Spleen (tissue), 11 donors: ENCODE measurements around the gene SRPK2. TPM values are rescaled to one million over a fixed set of nuclear protein-coding genes. Genes with fewer than 3 reads are reported as not detected.
A peak's percentile ranks its signal among the peaks of the same experiment; 100 is the strongest.

Experiments
- DNase-seq: peaks from one replicate; pipeline ENCODE4 v3.0.0-alpha.2; 2020
- H3K27ac ChIP-seq, 8 donors: fragments of 200-600 bp; sonication (generic) in 7 of 8; 1 replicate in 4 of 8; 2 replicates in 4 of 8; pipeline versions ENCODE4 v1.5.0 to v1.8.0; 2016 to 2021; ENCODE audit warnings: inconsistent platforms in 4 of 8, mild to moderate bottlenecking in 4 of 8, moderate library complexity in 1 of 8
- H3K27me3 ChIP-seq, 7 donors: fragments of 200-600 bp; sonication (generic) in 6 of 7; replicated peaks in 1 of 7; 1 replicate in 4 of 7; 2 replicates in 3 of 7; pipeline versions ENCODE4 v1.5.0 to v1.8.0; 2016 to 2021; ENCODE audit warnings: inconsistent platforms in 3 of 7, mild to moderate bottlenecking in 1 of 7
- H3K36me3 ChIP-seq, 6 donors: fragments of 200-600 bp; sonication (generic) in 5 of 6; 1 replicate in 4 of 6; 2 replicates in 2 of 6; pipeline versions ENCODE4 v1.5.0 to v1.8.0; 2016 to 2021; ENCODE audit warnings: inconsistent platforms in 2 of 6
- H3K4me1 ChIP-seq, 6 donors: fragments of 200-600 bp; sonication (generic) in 5 of 6; 1 replicate in 3 of 6; 2 replicates in 3 of 6; pipeline versions ENCODE4 v1.5.0 to v1.8.0; 2016 to 2021; ENCODE audit warnings: inconsistent platforms in 3 of 6
- H3K4me3 ChIP-seq, 8 donors: fragments of 200-600 bp; sonication (generic) in 7 of 8; 1 replicate in 4 of 8; 2 replicates in 4 of 8; pipeline versions ENCODE4 v1.5.0 to v1.8.0; 2016 to 2021; ENCODE audit warnings: inconsistent platforms in 4 of 8, mild to moderate bottlenecking in 4 of 8, moderate library complexity in 2 of 8
- H3K9me3 ChIP-seq, 8 donors: fragments of 200-600 bp; sonication (generic) in 7 of 8; 1 replicate in 4 of 8; 2 replicates in 4 of 8; pipeline versions ENCODE4 v1.5.0 to v1.8.0; 2016 to 2021; ENCODE audit warnings: inconsistent platforms in 4 of 8
- CTCF ChIP-seq, 11 experiments: fragments of 200-600 bp in 7 of 11; fragments of 450-650 bp in 4 of 11; sonication (generic) in 4 of 11; IDR thresholded peaks in 8 of 11; conservative IDR thresholded peaks in 3 of 11; 1 replicate in 7 of 11; 2 replicates in 4 of 11; pipeline versions ENCODE4 v1.4.0 to v1.8.0; 2016 to 2021; ENCODE audit warnings: antibody characterized with exemption in 11 of 11, inconsistent platforms in 4 of 11, mild to moderate bottlenecking in 1 of 11
- POLR2A ChIP-seq, 3 donors: fragments of 450-650 bp; IDR thresholded peaks; one replicate each; pipeline ENCODE4 v1.5.1; 2017; ENCODE audit warnings: antibody characterized with exemption in 3 of 3, mild to moderate bottlenecking in 1 of 3
- POLR2AphosphoS5 ChIP-seq, 3 donors: sonication (generic); formaldehyde crosslinking; IDR thresholded peaks; one replicate each; pipeline ENCODE4 v1.5.1; 2017; ENCODE audit warnings: antibody characterized with exemption in 3 of 3
- WGBS, 5 donors: extraction: QIAGEN DNeasy Blood & Tissue Kit in 3 of 5; methylation state at CpG; one replicate each; pipeline versions ENCODE4 v1.1.5 to v1.1.7; 2013 to 2018; 5-methylcytosine and 5-hydroxymethylcytosine counted together
- intact Hi-C: fragments of 100-400 bp; cut with DNase I; formaldehyde crosslinking; loops from one replicate; pipeline ENCODE4 v1.15.0; 2023; ENCODE audit warnings: low total_unique reads
- polyA plus RNA-seq, 3 donors: library from polyadenylated mRNA; stranded (reverse); fragments of 200-250 nt; gene quantifications; one replicate each; pipeline ENCODE4 v1.2.1, GENCODE V29; 2013
- total RNA-seq, 7 donors: library from RNA; depleted of rRNA in 3 of 7; stranded (reverse); fragments of >200 nt in 3 of 7; fragmentation: NEBNext Ultra II Directional in 4 of 7; extraction: Animal tissue kit (Norgen Biotek cat#: 25700) in 4 of 7; gene quantifications; one replicate each; pipeline versions ENCODE4 v1.1.0 to v1.2.1, GENCODE V29; 2016 to 2021
- donor health status: healthy with polysubstance abuse.
- donor health status: DM: no; HTN: no; CAD: no; lungs with moderate emphysema.
- donor health status: DM: no; HTN: no; CAD: no.
- donor health status: Bipolar disorder and iron deficiency.
- donor health status: healthy.
- donor health status: DM: no; HTN: no; CAD: no.
- donor health status: DM: yes; HTN: yes; CAD: no.

The SRPK2 gene
- total and polyA plus RNA-seq, 10 donors = 9.6 to 60.3 (median 46.2) TPM

GRCh38 chr7:105133358-105133757 lies 255.4 kb downstream of the SRPK2 start:
- no peak for DNase-seq
- intact Hi-C loops = no loop called here
- H3K4me1 ChIP-seq = peaks cover 0 to 22% (median 9%) of the 10 kb centered on the region in 6 donors
- no peak overlapping the region for H3K27ac ChIP-seq
- peaks cover 0 to 91% (median 19%) of the 10 kb centered on the region in 6 donors for H3K36me3 ChIP-seq
- no peaks in the 10 kb centered on the region for H3K27me3 ChIP-seq
- WGBS, 5 donors = 91 to 98% (median 94%) methylated on average over 7 of the region's 7 CpGs
- TF ChIP-seq CTCF (IDR thresholded peaks at IDR 0.05 in 8 of 11, conservative IDR thresholded peaks at IDR 0.05 in 3 of 11) (no peak), POLR2AphosphoS5 (IDR thresholded peaks at IDR 0.05) (no peak), POLR2A (IDR thresholded peaks at IDR 0.05) (no peak)
- H3K9me3 ChIP-seq = no peaks in the 10 kb centered on the region
- H3K4me3 ChIP-seq = no peak overlapping the region

GRCh38 chr7:105132835-105133234 lies 255.9 kb downstream of the SRPK2 start:
- intact Hi-C loops = no loop called here
- TF ChIP-seq POLR2AphosphoS5 (IDR thresholded peaks at IDR 0.05) = no peak
- TF ChIP-seq POLR2A (IDR thresholded peaks at IDR 0.05) = no peak
- TF ChIP-seq CTCF (IDR thresholded peaks at IDR 0.05 in 8 of 11, conservative IDR thresholded peaks at IDR 0.05 in 3 of 11) = no peak
- Histone ChIP-seq H3K4me3 (no peak overlapping the region), H3K36me3 (peaks cover 0 to 91% (median 19%) of the 10 kb centered on the region in 6 donors), H3K27me3 (no peaks in the 10 kb centered on the region), H3K9me3 (no peaks in the 10 kb centered on the region), H3K4me1 (peaks cover 0 to 22% (median 9%) of the 10 kb centered on the region in 6 donors), H3K27ac (no peak overlapping the region)
- WGBS, 5 donors = 94 to 97% (median 97%) methylated on average over 10 of the region's 10 CpGs
- no peak for DNase-seq

- Histone ChIP-seq H3K9me3 (no peaks in the 10 kb centered on the region), H3K27me3 (no peaks in the 10 kb centered on the region), H3K27ac (no peak overlapping the region), H3K4me3 (no peak overlapping the region), H3K36me3 (peaks cover 0 to 91% (median 20%) of the 10 kb centered on the region in 6 donors), H3K4me1 (peaks cover 0 to 22% (median 9%) of the 10 kb centered on the region in 6 donors)
- DNase-seq = no peak
- intact Hi-C loops = no loop called here
- 86 to 96% (median 92%) methylated on average over 5 of the region's 5 CpGs for WGBS, 5 donors
- TF ChIP-seq POLR2AphosphoS5 (IDR thresholded peaks at IDR 0.05) (no peak), CTCF (IDR thresholded peaks at IDR 0.05 in 8 of 11, conservative IDR thresholded peaks at IDR 0.05 in 3 of 11) (no peak), POLR2A (IDR thresholded peaks at IDR 0.05) (no peak)
Measured at GRCh38 chr7:105132335-105132734, 256.4 kb downstream of the SRPK2 start.

- Histone ChIP-seq H3K27ac (no peak overlapping the region), H3K9me3 (no peaks in the 10 kb centered on the region), H3K27me3 (no peaks in the 10 kb centered on the region), H3K4me1 (peaks cover 0 to 22% (median 9%) of the 10 kb centered on the region in 6 donors), H3K36me3 (peaks cover 0 to 91% (median 20%) of the 10 kb centered on the region in 6 donors), H3K4me3 (no peak overlapping the region)
- 76 to 92% (median 77%) methylated on average over 7 of the region's 7 CpGs for WGBS, 5 donors
- DNase-seq = no peak
- TF ChIP-seq CTCF (IDR thresholded peaks at IDR 0.05 in 8 of 11, conservative IDR thresholded peaks at IDR 0.05 in 3 of 11) (no peak), POLR2AphosphoS5 (IDR thresholded peaks at IDR 0.05) (peak in 1 of 3 donors; percentile 20)
- intact Hi-C loops = no loop called here
Measured at GRCh38 chr7:105131890-105132289, 256.8 kb downstream of the SRPK2 start.
